HG02852 (cell line): ENCODE measurements around the gene CDKN1C.
A peak's percentile ranks its signal among the peaks of the same experiment; 100 is the strongest.

Source experiments
- ATAC-seq: cut with Tn5 transposase; IDR thresholded peaks from one replicate; pipeline ENCODE4 v1.9.1; 2021; ENCODE audit warnings: mild to moderate bottlenecking, moderate library complexity; ENCODE audit not compliant: unreplicated experiment

Gene CDKN1C

DNA sequence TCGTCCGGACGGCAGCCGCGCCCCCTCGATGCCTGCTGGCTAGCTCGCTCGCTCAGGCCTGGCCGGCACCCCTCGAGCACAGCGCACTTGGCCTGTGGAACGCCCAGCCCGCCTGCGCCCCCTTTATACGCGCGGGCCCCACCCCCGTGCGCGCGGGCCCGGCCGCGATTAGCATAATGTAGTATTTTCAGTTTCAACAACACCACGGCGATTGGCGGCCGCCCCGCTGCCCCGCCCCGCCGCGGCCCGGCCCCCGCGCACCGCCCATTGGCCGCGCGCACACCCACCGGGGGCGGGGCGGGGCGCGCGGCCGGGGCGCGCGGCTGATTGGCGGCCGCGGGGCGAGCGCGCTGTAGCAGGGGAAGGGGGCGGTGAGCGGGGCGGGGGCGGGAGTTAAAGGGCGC, at the start of gene CDKN1C:
Gene CDKN1C (minus strand): TSS at position 98 of the 404 bp plus-strand sequence. CDS start 319 bp downstream, outside the sequence.
- peak; percentile 82 for ATAC-seq

DNA sequence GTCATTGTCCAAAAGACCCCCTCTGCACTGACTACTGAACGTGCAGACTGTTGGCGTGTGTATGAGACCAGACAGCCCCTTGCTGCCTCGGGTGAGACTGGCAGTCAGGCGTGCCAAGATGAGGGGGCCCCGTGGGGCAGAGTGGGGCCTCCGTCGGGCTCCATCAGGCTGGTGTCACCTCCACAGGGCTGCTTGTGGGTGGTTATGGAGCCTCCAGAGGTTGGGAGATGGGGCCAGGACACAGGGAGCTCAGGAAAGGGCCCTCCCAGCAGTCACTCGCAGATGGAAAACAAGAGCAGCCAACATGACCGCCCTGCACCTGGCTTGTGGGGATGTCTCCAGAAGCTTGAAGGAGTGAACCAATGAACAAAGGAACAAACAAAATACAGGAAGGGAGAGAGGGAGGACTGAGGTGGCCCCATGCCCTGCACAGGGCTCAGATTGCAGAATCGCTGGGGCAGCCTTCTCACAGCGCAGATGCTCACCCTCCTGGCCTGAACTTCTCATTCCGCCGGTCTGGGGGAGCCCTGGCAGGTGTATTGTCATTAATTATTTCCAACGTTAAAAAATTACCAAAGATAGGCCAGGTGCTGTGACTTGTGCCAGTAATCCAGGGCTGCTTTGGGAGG, 49.1 kb upstream of the CDKN1C start:
- no peak for ATAC-seq

DNA sequence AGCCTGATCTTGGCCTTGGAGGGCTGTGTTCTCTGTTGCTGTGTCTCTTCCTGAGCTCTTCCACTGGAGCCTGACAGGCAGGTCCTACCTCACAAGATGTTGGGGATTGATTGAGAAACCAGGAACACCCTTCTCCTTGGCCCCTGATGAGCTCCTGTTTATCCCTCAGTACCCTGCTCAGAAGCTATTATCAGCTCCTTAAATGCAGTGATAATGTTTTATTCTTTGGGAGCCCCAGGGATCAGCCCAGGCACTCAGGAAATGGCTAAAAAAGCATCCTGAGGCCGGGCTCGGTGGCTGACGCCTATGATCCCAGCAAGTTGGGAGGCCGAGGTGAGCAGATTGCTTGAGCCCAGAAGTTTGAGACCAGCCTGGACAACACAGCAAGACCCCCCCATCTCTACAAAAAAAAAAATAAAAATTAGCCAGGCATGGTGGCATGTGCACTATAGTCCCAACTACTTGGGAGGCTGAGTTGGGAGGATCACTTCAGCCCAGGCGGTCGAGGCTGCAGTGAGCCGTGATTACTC, 48.5 kb upstream of the CDKN1C start:
- no peak for ATAC-seq

DNA sequence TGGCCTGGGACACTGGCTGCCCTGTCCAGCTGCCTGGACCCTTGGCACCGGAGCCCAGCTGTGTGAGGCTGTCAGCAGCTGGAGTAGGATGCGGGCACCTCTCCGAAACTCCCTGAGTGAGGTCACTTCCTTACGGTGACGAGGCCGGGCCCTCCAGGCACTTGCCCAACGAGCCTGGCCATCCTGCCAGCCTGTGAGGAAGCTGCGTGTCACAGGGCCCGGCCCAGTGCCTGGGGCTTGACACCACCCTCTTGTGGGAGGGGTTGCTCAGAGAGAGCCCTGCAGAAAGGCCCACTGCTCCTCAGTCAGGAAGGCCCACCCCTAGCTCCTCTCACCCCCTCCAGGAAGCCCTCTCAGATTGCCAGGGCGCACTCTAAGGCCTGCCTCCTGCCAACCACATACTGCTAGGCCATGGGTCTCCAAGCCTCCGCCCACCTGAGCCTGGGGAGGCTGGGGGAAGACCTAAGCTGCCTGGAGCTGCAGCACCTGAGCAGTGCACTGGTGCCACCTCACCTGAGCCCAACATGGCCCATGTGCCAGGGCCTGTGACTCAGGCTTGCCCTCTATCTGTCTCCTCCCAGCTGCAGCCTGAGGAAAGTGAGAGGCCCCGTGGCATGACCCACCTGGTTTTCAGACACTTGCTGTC, 47.9 kb upstream of the CDKN1C start:
- no peak for ATAC-seq

DNA sequence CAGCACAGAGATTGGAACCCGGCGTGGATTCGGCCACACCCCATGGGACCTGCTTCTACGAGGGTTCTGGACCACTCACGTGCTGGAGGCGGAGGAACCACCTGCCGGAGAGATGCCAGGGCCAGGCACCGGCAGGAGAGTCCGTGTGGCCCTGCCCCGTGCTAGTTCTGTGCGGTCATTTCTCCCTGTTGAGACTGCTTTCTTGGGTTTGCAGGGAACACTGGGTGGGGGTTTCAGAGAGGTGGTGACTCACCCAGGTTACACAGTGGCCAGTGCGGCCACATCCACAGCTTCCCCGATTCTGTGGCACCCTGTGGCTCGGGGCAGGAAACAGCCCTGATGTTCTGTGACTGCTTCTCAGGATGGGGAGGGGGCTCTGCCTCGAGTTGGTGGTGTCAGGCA, 47.3 kb upstream of the CDKN1C start:
- ATAC-seq = no peak

DNA sequence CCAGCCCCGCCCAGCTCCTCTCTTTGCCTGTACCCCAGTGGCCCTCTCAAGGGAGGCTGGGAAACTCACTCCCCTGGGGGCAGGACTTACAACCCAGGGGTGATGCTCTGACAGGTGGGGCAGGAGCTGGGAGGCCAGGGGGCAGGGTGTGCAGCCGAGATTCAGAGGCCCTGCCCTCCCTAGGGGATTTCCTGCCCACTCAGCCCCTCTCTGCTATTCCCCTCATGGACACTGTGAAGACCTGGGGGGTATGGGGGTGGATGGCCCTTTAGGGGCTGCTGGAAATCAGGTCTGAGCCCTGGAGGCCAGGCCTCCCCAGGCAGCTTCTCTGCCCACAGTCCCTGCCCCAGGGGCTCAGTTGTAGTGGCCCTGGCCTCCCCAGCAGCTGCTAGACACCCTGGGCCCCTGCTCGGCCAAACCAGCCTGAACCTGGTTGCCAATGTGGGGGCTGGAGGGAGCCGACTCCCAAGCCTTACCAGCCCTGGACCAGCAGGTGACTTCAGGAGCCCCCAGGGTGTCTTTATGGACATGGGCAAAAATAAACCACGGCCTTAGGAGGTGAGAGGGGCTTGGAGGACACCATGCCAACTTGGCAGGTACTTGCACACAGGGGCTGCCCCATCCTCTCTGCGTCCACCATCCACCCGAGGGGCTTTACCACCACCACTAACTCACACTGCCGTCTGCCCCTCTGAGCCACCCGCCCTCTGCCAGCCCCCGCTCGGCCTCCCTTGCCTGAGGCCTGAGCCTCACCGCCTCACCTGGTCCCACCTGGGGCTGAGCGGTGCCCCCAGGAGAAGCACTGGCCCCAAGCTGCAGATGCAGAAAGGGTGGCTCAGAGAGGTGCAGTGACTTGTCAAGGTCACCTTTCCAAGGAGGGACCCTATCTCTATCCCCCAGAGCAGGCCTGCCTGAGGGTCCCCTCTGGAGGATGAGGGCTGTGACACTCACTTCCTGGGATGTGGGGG, 46.5 kb upstream of the CDKN1C start:
- no peak for ATAC-seq

DNA sequence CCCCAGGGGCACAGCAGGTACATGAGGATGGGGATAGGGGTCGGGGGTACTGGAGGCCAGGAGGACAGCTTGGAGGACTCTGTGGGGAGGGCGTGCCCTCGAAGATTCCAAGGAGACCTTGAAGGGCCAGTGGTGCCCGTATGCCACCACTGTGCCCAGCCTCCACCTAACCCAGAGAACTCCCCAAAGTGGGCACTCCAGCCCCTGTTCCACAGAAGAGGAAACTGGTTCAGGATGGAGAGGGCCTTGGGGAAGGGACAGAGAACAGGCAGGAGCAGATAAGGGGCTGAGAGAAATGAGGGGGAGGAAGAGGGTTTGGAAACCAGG, 45.8 kb upstream of the CDKN1C start:
- ATAC-seq = no peak

DNA sequence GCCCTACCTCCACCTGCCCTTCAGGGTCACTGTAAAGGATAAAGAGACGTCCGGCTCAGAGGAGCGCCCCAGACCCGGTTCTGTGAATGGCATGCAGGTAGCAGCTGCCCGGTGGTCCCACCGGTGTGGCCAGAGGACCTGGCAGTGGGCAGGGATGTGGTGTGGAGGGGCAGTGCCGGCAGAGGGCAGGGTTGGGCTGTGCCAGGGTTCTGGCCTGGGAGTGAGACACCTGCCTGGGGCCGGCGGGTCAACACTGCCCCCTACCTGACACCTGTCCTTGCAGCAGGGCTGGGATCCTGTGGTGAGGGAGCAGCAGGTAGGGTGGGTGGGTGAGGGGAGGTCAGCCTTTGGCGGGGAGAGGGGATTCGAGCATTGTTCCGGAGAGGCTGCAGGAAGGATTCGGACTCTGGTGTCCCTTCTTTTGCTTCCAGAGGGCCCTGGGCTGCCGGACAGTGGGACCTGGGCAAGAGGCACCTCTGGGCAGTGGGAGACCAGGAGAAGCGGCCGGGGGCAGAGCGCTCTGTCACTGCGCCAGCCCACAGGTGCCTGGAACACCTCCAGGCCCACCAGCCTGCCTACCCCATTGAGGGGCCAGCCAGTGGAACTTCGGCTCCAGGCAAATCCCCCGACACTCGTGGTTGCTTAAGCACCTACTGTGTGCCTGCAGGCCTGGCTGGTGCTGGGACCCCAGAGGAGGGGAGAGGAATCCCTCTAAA, 45.3 kb upstream of the CDKN1C start:
- ATAC-seq = peak; percentile 36

DNA sequence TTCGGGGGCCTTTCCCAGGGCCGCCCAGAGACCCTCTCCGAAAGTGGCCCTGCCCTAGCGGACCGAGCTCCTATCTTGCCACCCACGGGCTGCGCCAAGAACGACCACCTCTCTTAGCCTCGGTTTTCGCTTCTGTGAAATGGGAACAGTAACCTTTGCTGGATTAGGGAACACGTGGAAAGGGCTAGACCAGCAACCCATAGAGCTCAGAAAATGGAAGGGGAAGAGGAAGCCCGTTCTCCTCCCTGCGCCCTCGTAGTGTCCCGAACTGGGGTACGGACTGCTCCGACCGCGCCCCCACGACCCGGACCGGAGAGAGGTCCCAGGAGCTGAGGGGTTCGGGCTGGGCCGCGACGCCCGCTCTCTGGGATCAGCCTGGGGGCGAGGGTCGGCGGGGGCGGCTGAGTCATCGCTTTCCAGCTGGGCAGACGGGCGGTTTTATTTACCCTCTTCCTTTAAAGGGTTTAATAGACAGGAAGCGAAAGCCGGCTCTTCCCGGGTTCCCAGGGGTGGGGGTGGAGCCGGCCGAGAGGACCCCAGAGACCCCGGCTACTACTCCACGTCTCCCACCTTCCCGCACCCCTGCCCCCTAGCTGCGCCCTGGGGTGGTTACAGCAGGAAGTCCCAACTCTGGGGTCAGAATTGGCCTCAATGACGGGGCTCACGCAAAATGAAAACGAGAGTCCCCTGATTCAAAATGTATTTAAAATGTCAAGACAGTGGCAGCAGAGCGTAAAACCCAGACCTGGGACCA, 44.6 kb upstream of the CDKN1C start:
- peak; percentile 39 for ATAC-seq

DNA sequence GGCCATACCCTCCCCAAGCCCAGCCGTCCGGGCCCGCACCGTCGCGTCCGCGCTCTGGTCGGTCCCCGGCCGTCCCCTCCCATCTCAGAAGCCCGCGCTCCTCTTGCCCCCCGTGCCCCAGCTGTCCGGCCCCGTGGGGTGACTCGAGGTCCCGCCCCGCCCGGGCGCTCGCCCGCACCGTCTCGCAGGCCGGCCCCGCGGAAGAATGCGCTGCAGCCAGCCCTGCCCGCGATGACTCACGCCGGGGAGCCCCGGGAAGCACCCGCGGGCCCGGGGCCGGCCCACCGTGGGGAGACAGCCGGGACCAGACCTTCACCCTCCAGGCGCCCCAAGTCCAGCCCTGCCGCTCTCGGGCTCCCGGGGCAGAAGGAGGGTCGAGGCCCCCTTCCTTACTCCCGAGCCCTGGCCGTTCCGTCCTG, 44.0 kb upstream of the CDKN1C start:
- no peak for ATAC-seq

DNA sequence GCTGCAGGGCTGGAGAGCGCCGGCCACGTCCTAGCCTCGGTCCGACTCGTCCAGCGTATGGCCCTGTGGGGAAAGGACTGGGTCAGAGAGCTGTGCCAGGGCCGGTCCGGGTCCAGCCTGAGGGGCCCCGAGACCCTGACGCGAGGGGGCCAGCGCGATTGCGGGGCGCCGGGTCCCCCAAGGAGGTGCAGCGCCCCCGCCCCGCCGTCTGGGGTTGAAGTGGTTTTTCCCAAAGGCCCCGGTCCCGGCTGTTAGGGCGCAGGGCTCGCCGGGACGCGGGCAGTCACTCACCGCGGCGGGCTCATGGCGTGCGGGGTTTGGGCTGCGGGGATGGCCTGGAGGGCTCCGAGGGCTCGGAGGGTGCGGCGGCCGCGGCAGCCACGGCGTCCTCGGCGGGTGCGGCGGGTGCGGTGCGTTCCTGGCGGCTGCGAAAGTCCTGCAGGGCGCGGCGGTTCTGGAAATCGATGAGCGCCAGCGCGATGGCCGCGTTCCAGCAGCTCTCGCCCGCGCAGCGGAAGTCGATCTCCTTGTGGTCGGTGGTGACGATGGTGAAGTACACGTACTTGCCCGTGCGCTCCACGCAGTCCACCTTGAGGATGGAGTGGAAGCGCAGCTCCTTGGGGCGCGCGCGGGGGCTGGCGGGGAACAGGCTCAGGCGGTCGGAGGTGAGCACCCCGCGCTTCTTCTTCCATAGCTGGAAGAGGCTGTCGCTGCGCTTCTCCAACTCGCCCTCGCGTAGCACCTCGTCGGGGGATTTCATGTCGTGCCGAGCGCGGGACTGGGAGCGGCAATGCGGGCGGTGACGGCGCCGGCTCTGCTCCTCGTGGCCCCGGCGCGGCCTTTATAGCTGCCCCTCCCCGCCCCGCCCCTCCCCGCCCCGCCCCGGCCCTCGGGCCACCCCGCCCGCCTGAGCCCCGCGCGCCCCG, 43.3 kb upstream of the CDKN1C start, which contains the start of gene PHLDA2:
Gene PHLDA2 (minus strand): TSS at position 816 of the 926 bp plus-strand sequence. CDS start 56 bp downstream, at position 760.
- no peak for ATAC-seq

DNA sequence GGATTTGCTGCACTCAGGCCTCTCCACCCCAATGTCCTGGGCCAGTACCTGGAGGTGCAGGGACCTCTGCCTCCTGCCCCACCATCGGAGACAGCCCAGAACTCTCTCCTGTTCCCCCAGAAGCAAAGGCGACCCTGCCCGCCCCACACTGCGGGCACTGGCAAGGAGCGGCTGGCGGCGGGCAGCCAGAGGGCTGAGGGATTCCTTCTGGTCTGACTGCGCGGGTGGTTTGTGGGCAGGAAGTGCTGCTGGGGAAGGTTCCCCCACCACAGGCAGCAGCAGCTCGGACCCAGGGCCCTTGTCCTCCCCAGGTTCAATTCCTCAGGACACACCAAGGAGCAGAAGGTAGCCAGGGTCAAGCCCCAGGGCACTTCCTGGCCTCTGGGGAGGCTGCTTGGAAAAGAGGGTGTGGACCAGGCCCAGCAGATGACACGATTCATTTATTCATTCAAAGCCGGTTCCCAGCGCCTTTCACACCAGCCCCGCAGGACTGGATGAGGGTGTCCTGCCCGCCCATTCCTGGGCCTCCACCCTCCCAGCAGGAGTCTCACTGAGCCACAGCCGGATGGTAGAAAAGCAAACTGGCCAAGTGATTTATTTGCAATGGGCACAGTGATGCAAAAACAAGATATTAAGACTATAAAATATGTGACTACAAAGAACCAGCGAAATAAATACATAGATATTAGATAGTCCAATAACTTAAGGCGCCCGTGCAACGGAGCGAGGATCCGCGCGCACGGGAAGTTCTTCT, 42.5 kb upstream of the CDKN1C start:
- ATAC-seq = no peak

DNA sequence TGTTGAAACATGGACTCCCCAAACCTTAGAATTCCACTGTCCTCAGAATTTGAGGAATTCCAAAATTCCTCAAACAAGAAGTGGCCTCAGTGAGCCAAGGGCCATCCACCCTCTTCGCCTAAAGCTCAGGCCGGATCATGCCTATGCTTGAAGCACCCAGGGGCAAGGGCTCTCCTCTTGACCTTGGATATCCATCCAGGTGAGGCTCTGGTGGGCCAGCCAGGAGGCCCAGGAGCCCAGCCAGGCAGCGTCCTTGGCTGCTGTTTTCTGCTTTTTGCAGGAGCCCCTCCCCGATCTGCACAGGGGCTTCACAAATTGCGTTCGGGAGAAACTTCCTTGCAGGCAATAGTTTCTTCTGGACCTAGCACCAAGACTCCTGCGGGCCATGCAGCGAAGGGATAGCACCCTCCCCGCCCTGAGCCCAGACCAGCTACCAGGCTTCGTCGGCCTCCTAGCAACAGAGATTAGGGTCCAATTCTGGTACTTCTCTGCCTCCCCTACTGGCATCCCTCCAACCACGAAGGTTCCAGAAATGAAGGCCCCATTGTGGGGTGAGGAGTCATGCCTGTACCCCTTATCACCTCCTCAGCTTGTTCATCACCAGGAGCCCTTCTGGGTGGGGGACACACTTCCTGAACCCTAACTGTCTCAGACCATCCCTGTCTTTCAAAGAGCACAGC, 41.7 kb upstream of the CDKN1C start:
- ATAC-seq = no peak

DNA sequence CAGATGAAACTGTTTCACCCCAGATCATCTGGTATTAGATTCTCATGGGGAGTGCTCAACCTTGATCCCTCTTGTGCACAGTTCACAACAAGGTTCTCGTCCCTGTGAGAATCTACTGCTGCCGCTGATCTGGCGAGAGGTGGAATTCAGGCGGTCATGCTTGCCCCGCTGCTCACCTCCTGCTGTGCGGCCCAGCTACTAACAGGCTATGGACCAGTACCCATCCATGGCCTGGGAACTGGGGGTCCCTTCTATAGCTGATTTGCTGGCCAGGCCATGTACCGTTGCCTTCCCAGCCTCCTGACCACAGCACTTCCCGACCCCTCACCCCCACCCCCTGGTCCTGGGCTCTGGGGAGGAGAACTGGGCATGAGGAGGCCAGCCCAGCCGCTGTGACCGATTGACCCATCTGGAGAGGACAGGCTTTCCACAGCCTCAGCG, 41.1 kb upstream of the CDKN1C start:
- ATAC-seq = no peak

DNA sequence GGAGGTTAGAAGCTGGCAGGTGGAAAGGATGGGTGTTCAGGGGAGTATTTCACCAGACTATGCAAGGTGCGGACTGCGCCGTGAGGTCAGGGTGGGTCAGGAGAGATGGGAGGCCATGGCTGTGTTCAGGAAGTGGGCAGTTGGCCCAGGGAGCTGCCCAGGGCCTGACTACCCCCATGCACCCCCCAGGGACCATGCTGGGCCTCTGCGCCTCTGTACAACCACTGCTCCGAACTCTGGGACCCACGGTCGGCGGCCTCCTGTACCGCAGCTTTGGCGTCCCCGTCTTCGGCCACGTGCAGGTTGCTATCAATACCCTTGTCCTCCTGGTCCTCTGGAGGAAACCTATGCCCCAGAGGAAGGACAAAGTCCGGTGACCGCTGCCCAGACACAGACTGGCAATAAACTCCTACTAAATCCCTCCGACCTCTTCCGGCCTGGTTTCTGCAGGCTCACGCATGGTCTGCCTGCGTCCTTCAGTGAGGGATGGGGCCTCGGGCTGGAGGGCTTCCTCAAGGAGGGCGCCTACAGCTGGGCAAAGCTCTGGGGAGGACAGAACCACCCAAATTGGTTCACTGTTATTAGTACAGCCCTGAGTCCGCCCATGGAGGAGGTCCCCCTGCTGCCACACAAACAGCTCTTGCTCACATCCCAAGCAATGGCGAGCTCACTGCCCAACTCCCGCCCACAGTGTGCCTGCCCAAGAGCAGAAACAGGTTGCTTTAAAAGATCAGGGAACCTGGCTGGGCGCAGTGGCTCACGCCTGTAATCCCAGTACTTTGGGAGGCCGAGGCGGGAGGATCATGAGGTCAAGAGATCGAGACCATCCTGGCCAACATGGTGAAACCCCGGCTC, 39.5 kb upstream of the CDKN1C start:
- ATAC-seq = no peak

DNA sequence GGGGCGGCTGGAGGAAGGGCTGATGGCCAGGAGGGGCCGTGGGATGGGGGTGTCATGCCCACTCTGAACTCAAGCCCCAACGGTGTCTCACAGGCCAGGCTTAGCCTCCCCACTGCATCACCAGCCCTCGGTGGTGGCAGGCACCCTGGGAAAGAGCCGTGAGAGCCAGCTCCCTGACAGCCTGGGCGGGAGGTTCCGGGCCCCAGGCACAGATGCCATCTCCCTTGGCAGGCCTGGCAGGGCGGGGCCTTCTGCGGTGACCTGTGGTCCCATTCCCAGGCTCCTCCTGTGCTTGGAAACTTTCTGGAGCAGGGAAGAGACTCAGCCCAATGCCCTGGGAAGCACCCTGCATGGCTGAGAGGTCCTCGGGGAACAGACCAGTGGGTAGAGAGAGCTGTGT, 38.8 kb upstream of the CDKN1C start:
- no peak for ATAC-seq
